Measurements from ENCODE around the gene KIF4B.
"Not testable (repeated sequence)": the region's sequence is repeated elsewhere in the genome, so short reads cannot be mapped to it uniquely, and the experiment has no call there.

Gene KIF4B

DNA sequence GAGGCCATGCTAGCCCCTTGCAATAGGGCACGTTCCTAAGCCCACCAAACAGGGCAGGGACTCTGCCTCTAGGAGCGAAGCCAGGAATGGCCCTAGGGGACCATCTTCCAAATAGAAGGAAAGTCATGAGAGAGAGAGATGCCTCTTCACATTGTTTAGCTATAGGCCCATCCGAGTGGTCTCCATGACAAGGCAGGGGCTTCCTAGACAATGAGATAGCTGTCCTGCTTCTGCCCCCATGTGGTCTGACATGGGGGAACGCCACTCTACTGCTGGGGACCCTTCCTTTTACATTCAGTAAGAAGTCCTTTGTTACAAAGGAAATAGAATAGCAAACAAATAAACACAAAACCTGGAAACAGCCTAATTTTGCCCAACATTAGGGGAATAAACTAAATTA lies 17.9 kb upstream of the KIF4B start:
- no peak overlapping the region for H3K27ac Mint-ChIP-seq
- peaks cover 16% of the 10 kb centered on the region for H3K27me3 Mint-ChIP-seq
- H3K4me1 Mint-ChIP-seq (ENCODE audit: low read depth) = no peaks in the 10 kb centered on the region
- no peaks in the 10 kb centered on the region for H3K36me3 Mint-ChIP-seq (ENCODE audit: low read depth)
- H3K9me3 Mint-ChIP-seq = no peaks in the 10 kb centered on the region
- H3K4me3 Mint-ChIP-seq = no peak overlapping the region

DNA sequence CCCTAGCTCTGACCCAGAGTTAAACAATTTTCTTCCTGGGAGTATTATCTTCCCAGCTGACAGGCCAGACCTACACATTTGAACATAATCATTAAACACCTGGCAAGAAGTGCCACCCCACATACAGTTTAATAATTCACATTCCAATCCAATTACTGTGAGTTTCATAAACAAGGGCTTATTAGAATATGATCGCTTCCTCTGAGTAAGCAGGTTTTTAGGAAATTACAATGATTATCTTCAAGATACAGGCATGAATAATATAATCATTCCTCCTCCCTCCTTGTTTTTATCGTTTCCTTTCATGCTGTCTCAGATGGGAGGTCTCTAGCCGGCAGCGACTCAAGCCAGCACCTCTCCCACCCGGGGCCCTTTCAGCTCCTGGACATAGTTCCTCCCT lies 15.8 kb upstream of the KIF4B start:
- Mint-ChIP-seq H3K4me3 (no peak overlapping the region), H3K36me3 (ENCODE audit: low read depth) (no peaks in the 10 kb centered on the region), H3K4me1 (ENCODE audit: low read depth) (no peaks in the 10 kb centered on the region), H3K9me3 (no peaks in the 10 kb centered on the region), H3K27ac (no peak overlapping the region), H3K27me3 (peaks cover 29% of the 10 kb centered on the region)

DNA sequence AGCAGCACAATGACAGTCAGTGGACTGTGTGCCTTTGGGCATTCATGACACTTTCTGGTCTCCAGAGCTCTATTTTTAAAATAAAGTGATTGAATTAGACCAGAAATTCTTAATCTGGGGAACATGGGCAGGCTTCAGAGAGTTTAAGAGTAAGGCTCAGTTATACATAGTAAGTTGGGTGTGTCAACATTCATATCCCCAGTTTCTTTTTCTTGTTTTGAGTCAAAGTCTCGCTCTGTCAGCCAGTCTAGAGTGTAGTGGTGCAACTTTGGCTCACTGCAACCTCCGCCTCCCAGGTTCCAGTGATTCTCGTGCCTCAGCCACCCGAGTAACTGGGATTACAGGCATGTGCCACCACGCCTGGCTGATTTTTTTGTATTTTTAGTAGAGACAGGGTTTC lies 13.7 kb upstream of the KIF4B start:
- no peak overlapping the region for H3K27ac Mint-ChIP-seq
- H3K4me1 Mint-ChIP-seq (ENCODE audit: low read depth) = no peaks in the 10 kb centered on the region
- peaks cover 29% of the 10 kb centered on the region for H3K27me3 Mint-ChIP-seq
- H3K9me3 Mint-ChIP-seq = no peaks in the 10 kb centered on the region
- no peak overlapping the region for H3K4me3 Mint-ChIP-seq
- H3K36me3 Mint-ChIP-seq (ENCODE audit: low read depth) = no peaks in the 10 kb centered on the region

DNA sequence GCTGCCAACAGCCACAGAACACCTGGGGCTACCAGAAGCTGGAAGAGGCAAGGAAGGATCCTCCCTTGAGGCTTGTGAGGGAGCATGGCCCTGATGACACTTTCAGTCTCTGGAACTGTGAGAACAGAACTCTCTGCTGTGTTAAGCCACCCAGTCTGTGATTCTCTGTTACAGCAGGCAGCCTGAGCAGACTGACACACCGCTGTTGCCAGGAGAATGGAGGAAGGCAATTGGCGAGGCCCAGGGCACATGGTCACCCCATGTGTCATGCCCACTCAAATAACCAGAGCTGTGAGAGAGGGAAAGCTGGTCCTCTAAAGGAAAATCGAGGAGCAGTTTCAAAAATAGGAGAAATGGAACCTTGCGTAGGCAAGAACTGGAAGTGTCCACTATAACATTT lies 12.0 kb upstream of the KIF4B start:
- peaks cover 37% of the 10 kb centered on the region for H3K27me3 Mint-ChIP-seq
- H3K9me3 Mint-ChIP-seq = no peaks in the 10 kb centered on the region
- H3K36me3 Mint-ChIP-seq (ENCODE audit: low read depth) = no peaks in the 10 kb centered on the region
- H3K4me1 Mint-ChIP-seq (ENCODE audit: low read depth) = no peaks in the 10 kb centered on the region
- H3K27ac Mint-ChIP-seq = no peak overlapping the region
- H3K4me3 Mint-ChIP-seq = no peak overlapping the region

DNA sequence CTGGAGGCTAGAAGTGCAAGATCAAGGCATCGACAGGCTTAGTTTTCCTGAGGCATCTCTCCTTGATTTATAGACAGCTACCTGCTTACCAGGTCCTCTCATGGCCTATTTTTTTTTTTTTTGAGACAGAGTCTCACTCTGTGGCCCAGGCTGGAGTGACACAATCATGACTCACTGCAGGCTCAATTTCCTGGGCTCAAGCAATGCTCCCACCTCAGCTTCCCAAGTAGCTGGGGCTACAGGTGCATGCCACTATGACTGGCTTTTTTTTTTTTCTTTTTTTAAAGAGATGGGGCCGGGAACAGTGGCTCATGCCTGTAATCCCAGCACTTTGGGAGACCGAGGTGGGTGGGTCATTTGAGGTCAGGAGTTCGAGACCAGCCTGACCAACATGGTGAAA lies 10.8 kb upstream of the KIF4B start:
- not testable (repeated sequence) for H3K4me1 Mint-ChIP-seq (ENCODE audit: low read depth)
- peaks cover 46% of the 10 kb centered on the region for H3K27me3 Mint-ChIP-seq

DNA sequence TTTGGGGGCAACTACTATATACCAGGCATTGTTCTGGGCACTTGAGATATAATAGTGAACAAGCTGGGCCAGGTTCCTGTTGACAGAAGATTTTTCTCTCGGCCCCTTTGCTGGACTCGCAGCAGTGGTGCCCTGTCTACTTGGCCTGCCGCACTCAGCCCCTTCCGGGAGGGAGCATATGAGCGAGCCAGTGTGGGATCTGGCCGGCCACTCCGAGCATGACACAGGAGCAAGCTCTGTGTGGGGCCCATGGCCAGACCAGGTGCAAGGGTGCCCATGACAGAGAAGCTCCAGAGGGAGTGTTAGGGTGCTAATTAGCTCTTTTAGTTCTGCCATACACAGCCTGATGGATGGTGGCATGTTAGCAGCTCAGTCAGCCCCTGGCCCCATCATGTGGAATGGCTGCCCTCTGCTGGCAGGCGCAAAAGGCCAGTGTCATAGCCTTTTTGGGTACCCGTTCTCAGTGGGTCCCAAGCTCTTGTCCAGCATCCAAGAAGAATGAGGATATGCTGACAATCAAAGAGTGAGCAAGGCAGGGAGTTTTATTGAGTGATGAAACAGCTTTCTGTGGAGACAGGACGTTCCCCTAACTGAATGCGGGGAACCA lies 9.3 kb upstream of the KIF4B start:
- Mint-ChIP-seq H3K4me1 (ENCODE audit: low read depth) (no peaks in the 10 kb centered on the region), H3K27me3 (peaks cover 38% of the 10 kb centered on the region), H3K36me3 (ENCODE audit: low read depth) (no peaks in the 10 kb centered on the region), H3K9me3 (no peaks in the 10 kb centered on the region), H3K27ac (no peak overlapping the region), H3K4me3 (no peak overlapping the region)

More for the DNA sequence above, 10.8 kb upstream of the KIF4B start:
- H3K27ac Mint-ChIP-seq; H3K9me3 Mint-ChIP-seq; H3K36me3 Mint-ChIP-seq (ENCODE audit: low read depth); H3K4me3 Mint-ChIP-seq: not testable (repeated sequence)

DNA sequence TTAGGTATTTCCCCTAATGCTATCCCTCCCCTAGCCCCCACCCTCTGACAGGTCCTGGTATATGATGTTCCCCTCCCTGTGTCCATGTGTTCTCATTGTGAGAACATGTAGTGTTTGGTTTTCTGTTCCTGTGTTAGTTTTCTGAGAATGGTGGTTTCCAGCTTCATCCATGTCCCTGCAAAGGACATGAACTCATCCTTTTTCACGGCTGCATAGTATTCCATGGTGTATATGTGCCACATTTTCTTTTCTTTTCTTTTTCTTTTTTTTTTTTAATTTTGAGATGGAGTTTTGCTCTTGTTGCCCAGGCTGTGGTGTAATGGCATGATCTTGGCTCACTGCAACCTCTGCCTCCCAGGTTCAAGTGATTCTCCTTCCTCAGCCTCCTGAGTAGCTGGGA lies 7.3 kb upstream of the KIF4B start:
- H3K36me3 Mint-ChIP-seq (ENCODE audit: low read depth); H3K27ac Mint-ChIP-seq; H3K4me3 Mint-ChIP-seq; H3K4me1 Mint-ChIP-seq (ENCODE audit: low read depth); H3K9me3 Mint-ChIP-seq: not testable (repeated sequence)
- peaks cover 30% of the 10 kb centered on the region for H3K27me3 Mint-ChIP-seq

DNA sequence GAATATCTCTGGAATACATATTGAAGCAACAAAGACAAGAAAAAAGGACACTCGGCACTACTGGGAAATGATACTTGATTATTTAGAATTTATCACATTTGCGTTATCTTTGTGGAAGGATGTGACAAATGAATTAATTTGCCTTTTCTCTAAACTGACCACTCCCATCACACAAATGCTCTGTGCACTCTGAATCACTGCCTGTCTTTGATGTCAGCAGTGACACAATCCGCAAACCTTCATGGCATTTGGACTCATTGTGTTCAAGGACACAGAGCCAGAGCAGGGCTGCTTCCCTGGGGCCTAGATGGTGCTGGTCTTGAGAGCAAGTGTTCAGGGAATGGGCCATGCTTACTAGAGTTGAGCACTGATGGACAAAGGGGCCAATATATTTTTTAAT lies 4.9 kb upstream of the KIF4B start:
- no peaks in the 10 kb centered on the region for H3K9me3 Mint-ChIP-seq
- H3K4me3 Mint-ChIP-seq = no peak overlapping the region
- H3K36me3 Mint-ChIP-seq (ENCODE audit: low read depth) = no peaks in the 10 kb centered on the region
- H3K27me3 Mint-ChIP-seq = peaks cover 32% of the 10 kb centered on the region
- no peaks in the 10 kb centered on the region for H3K4me1 Mint-ChIP-seq (ENCODE audit: low read depth)
- no peak overlapping the region for H3K27ac Mint-ChIP-seq

DNA sequence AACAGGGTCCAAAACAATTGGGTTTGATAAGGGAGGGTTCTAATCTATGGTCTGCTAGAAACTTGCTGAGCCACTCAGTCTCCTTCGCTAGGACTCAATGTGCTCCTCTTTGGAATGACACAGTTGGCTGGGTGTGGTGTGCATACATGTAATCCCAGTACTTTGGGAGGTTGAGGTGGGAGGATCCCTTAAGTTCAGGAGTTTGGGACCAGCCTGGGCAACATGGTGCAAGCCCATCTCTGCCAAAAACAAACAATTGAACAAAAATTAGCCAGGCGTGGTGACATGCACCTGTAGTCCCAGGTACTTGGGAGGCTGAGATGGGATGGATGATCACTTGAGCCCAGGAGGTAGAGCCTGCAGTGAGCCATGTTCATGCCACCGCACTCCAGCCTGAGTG lies 2.7 kb upstream of the KIF4B start:
- peaks cover 27% of the 10 kb centered on the region for H3K27me3 Mint-ChIP-seq
- no peaks in the 10 kb centered on the region for H3K9me3 Mint-ChIP-seq
- no peaks in the 10 kb centered on the region for H3K4me1 Mint-ChIP-seq (ENCODE audit: low read depth)
- no peak overlapping the region for H3K27ac Mint-ChIP-seq
- H3K36me3 Mint-ChIP-seq (ENCODE audit: low read depth) = no peaks in the 10 kb centered on the region
- H3K4me3 Mint-ChIP-seq = no peak overlapping the region

DNA sequence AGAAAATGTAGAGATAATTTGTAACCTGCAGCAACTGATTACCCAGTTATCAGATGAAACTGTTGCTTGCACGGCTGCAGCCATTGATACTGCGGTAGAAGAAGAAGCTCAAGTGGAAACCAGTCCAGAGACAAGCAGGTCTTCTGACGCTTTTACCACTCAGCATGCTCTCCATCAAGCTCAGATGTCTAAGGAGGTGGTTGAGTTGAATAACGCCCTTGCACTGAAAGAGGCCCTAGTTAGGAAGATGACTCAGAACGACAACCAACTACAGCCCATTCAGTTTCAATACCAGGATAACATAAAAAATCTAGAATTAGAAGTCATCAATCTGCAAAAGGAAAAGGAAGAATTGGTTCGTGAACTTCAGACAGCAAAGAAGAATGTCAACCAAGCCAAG lies 1.7 kb downstream of the KIF4B start:
- peaks cover 16% of the 10 kb centered on the region for H3K27me3 Mint-ChIP-seq

DNA sequence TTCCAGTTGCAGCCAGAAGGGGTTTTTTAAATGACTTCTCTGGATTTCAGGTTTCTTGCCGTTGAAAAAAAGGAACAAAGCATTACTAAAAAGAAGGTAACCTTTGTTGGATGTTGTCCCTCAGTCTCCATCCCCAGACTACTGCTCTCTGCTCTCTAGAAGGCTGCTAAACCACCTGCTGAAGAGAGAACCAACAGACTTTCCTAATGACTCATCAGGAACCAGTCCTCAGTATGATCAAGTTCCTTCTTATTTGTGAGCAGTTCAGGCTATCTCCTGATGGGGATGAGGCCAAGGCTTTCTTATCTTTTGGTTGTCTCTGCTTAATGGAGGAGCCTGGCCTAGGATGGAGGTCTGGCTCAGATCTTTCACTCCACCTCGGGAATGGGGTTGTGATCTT lies 4.1 kb downstream of the KIF4B start:
- Mint-ChIP-seq H3K27ac (no peak overlapping the region), H3K27me3 (peaks cover 17% of the 10 kb centered on the region), H3K4me3 (no peak overlapping the region), H3K9me3 (no peaks in the 10 kb centered on the region), H3K4me1 (ENCODE audit: low read depth) (no peaks in the 10 kb centered on the region), H3K36me3 (ENCODE audit: low read depth) (no peaks in the 10 kb centered on the region)

More for the DNA sequence above, 1.7 kb downstream of the KIF4B start:
- no peaks in the 10 kb centered on the region for H3K9me3 Mint-ChIP-seq
- no peak overlapping the region for H3K4me3 Mint-ChIP-seq
- no peaks in the 10 kb centered on the region for H3K36me3 Mint-ChIP-seq (ENCODE audit: low read depth)
- no peak overlapping the region for H3K27ac Mint-ChIP-seq
- H3K4me1 Mint-ChIP-seq (ENCODE audit: low read depth) = no peaks in the 10 kb centered on the region

DNA sequence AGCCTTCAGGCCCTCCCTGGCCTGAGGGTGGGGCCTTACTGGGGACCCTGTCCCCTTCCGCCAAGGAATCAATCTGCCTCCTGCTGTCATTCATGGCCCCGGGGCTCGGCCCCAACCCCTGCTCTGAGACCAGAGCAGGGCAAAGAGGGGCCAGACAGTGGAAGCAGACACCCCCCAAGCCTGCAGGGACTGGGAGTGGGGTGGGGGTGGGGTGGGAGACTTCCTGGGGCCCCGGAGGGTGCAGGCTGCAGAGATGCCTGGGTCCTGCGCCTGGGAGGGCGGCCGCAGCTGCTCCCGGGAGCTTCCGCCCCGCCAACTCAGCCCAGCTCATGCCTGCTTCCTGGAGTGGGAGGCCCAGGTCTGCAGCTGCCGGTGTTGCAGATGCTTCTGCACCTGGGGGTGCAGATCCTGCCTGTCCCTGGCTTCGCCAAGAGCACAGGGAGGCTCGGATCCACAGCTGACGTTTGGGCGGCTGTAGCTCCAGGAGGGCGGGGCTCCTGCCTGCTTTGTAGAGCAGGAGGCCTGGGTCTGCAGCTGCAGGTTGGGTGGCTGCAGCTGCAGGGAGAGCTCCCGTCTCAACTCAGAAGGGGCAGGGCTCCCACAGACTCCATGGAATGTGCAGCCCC lies 6.2 kb downstream of the KIF4B start:
- H3K27ac Mint-ChIP-seq = no peak overlapping the region
- no peaks in the 10 kb centered on the region for H3K4me1 Mint-ChIP-seq (ENCODE audit: low read depth)
- peaks cover 14% of the 10 kb centered on the region for H3K27me3 Mint-ChIP-seq
- H3K36me3 Mint-ChIP-seq (ENCODE audit: low read depth) = no peaks in the 10 kb centered on the region
- no peak overlapping the region for H3K4me3 Mint-ChIP-seq
- H3K9me3 Mint-ChIP-seq = no peaks in the 10 kb centered on the region

DNA sequence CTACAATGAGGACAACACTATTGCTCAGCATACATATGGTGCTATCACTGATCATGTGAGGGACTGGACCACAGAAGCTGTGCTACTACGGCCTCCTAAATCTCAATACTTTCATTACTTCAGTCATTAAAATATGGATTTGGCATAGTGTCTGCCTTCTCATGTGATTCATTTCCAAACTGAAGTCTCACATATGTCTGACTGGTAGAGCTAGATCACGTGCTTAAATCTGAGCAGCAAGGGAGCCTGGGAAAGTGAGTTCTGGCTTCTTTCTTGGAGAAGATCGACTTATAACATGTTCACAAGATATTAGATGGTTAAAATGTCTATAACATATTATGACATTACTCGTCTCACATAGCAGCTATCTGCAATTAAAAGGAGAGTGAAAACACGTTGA lies 8.3 kb downstream of the KIF4B start:
- no peaks in the 10 kb centered on the region for H3K9me3 Mint-ChIP-seq
- no peaks in the 10 kb centered on the region for H3K36me3 Mint-ChIP-seq (ENCODE audit: low read depth)
- H3K4me1 Mint-ChIP-seq (ENCODE audit: low read depth) = peaks cover 3% of the 10 kb centered on the region
- peaks cover 18% of the 10 kb centered on the region for H3K27me3 Mint-ChIP-seq
- no peak overlapping the region for H3K27ac Mint-ChIP-seq
- H3K4me3 Mint-ChIP-seq = no peak overlapping the region

DNA sequence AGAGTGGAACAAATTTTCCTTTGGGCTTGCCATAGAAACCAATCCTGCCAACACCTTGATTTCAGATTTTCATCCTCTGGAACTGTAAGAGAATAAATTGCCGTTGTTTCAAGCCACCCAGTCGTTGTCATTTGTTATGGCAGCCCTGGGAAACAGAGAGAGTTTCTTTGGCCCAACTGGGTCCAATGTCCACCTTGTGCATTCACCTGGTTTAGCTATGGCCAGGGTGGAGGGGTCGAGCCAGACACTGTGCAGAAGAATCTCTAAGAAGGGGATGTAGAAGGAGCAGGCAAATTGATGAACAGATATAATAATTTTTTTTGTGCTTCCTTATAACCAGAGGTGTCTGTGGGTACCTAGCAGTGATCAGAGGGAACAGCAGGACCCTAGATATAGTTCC lies 9.8 kb downstream of the KIF4B start:
- Mint-ChIP-seq H3K36me3 (ENCODE audit: low read depth) (no peaks in the 10 kb centered on the region), H3K4me3 (no peak overlapping the region), H3K4me1 (ENCODE audit: low read depth) (peaks cover 3% of the 10 kb centered on the region), H3K9me3 (no peaks in the 10 kb centered on the region), H3K27ac (no peak overlapping the region), H3K27me3 (peaks cover 18% of the 10 kb centered on the region)

DNA sequence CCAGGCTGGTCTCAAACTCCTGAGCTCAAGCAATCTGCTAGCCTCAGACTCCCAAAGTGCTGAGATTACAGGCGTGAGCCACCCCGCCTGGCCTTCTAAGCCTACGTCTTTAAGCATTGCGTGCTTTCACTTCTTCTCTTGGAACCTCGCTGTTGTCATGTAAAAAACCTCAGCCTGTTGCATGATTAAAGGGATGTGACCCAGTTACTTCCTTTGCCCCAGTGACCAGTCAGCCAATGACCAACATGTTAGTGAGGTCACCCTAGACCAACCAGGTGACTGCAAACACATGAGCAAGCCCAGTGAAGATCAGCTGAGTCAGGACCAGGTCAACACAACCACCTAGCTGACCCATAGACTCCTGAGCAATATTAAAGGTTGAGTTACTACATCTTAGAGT lies 10.5 kb downstream of the KIF4B start:
- peaks cover 18% of the 10 kb centered on the region for H3K27me3 Mint-ChIP-seq
- no peak overlapping the region for H3K4me3 Mint-ChIP-seq
- peaks cover 3% of the 10 kb centered on the region for H3K4me1 Mint-ChIP-seq (ENCODE audit: low read depth)
- no peak overlapping the region for H3K27ac Mint-ChIP-seq
- H3K36me3 Mint-ChIP-seq (ENCODE audit: low read depth) = no peaks in the 10 kb centered on the region
- no peaks in the 10 kb centered on the region for H3K9me3 Mint-ChIP-seq

DNA sequence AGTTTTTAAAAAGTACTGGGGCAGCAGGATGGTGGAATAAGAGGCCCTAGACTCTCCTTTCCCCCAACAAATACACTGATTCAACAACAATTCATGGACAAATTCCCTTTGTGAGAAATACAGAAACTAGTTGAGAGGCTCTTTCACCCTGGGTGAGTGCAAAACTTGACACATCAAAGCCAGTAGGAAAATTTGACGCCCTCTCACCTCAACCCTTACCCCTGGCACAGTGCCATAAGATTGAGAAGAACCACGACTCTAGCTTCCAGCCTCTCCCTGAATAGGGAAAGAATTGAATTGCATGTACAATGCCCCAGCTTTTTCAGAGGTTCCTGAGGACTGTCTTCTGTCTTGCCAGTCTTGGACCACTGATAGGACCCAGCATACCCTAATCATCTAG lies 12.3 kb downstream of the KIF4B start:
- H3K27me3 Mint-ChIP-seq = peaks cover 15% of the 10 kb centered on the region
- H3K27ac Mint-ChIP-seq = no peak overlapping the region
- H3K4me1 Mint-ChIP-seq (ENCODE audit: low read depth) = peaks cover 3% of the 10 kb centered on the region
- H3K36me3 Mint-ChIP-seq (ENCODE audit: low read depth) = no peaks in the 10 kb centered on the region
- no peaks in the 10 kb centered on the region for H3K9me3 Mint-ChIP-seq
- H3K4me3 Mint-ChIP-seq = no peak overlapping the region

Data from stimulated activated naive CD8-positive, alpha-beta T cell treated with anti-CD3 and anti-CD28 coated beads, Interleukin-15, Interleukin-2, amounts not matched to agents 100 ng/mL and 50 ng/mL, for 24 hours (primary cell).